ENCODE data around the gene CAMK2D.

The CAMK2D gene

DNA sequence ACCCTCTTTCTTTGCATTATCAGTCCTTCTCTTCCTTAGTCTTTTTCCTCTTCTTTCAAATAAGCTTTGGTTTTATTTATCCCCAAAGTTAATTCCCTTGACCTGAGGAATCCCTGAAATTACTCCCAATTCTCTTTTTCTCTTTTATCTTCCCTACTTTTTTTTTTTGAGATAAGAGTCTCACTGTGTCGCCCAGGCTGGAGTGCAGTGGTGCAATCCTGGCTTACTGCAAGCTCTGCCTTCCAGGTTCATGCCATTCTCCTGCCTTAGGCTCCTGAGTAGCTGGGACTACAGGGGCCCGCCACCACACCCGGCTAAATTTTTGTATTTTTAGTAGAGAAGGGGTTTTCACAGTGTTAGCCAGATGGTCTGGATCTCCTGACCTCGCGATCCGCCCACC is 17.8 kb downstream of the CAMK2D start:
- Histone ChIP-seq H3K27me3 (ENCODE audit: control insufficient read depth, insufficient read depth, low read length) (no peaks in the 10 kb centered on the region), H3K9ac (ENCODE audit: low read length) (no peak overlapping the region), H3K36me3 (ENCODE audit: control insufficient read depth, insufficient read depth, low read length) (no peaks in the 10 kb centered on the region), H3K4me3 (ENCODE audit: low read length) (no peak overlapping the region), H3K4me1 (ENCODE audit: control insufficient read depth, insufficient read depth, low read length) (no peaks in the 10 kb centered on the region), H3K27ac (ENCODE audit: low read depth, low read length) (no peak overlapping the region)

DNA sequence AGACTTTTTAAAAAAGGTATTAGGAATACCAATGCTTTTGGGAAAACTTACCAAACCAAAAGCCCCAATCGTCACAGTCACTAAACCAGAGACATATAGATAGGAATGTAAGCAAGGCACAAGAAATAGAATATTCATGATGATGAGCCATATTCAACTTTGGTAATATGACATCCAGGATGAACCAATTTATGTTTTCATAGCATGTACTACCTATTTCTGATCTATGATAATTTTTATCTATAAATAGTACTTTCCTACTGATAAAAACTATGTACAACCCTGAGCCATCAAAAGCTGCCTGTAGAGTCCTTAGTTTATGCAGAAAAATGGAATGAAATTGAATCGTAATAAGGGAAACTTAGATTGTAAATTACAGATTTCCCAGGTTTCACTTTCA is 18.9 kb downstream of the CAMK2D start:
- Histone ChIP-seq H3K27ac (ENCODE audit: low read depth, low read length) (no peak overlapping the region), H3K27me3 (ENCODE audit: control insufficient read depth, insufficient read depth, low read length) (no peaks in the 10 kb centered on the region), H3K36me3 (ENCODE audit: control insufficient read depth, insufficient read depth, low read length) (no peaks in the 10 kb centered on the region), H3K4me3 (ENCODE audit: low read length) (no peak overlapping the region), H3K9ac (ENCODE audit: low read length) (no peak overlapping the region), H3K4me1 (ENCODE audit: control insufficient read depth, insufficient read depth, low read length) (no peaks in the 10 kb centered on the region)

DNA sequence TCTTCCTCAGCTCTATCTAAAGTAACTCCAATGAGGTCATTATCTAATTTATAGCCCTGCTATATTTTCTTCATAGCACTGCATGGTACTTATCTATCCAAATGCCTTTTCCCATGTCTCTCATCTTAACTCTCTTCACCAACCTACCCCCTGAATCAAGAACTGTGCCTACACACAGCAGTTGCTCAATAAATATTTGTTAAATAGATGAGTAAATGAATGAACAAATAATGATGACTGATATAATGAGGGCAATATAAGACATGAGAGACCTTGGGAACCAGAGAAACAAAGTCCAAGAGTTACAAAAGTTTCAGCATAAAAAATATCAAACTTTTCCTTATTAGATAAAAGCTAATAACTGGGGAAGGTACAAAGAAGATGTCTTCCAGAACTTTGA is 19.6 kb downstream of the CAMK2D start:
- Histone ChIP-seq H3K27me3 (ENCODE audit: control insufficient read depth, insufficient read depth, low read length) (no peaks in the 10 kb centered on the region), H3K4me1 (ENCODE audit: control insufficient read depth, insufficient read depth, low read length) (no peaks in the 10 kb centered on the region), H3K27ac (ENCODE audit: low read depth, low read length) (no peak overlapping the region)

DNA sequence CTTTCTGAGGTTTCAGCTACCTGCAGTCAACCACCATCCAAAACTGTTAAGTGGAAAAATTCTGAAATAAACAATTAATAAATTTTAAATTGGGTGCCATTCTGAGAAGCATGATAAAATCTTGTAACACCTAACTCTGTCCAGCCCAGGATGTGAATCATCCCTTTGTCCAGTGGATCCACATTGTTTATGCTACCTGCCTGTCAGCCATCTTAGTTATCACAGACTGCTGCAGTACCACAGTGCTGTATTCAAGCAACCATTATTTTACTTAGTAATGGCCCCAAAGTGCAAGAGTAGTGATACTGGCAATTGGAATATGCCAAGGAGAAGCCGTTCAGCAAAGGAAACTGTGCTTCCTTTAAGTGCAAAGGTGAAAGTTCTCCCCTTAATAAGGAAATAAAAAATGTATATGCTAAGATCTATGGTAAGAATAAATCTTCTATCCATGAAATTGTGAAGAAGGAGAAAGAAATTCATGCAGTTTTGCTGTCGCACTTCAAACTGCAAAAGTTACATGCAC is 20.6 kb downstream of the CAMK2D start:
- no peak overlapping the region for H3K27ac ChIP-seq (ENCODE audit: low read depth, low read length)
- H3K27me3 ChIP-seq (ENCODE audit: control insufficient read depth, insufficient read depth, low read length) = no peaks in the 10 kb centered on the region
- no peak overlapping the region for H3K9ac ChIP-seq (ENCODE audit: low read length)
- H3K4me3 ChIP-seq (ENCODE audit: low read length) = no peak overlapping the region
- H3K36me3 ChIP-seq (ENCODE audit: control insufficient read depth, insufficient read depth, low read length) = no peaks in the 10 kb centered on the region
- no peaks in the 10 kb centered on the region for H3K4me1 ChIP-seq (ENCODE audit: control insufficient read depth, insufficient read depth, low read length)

More for the DNA sequence above, 19.6 kb downstream of the CAMK2D start:
- no peaks in the 10 kb centered on the region for H3K36me3 ChIP-seq (ENCODE audit: control insufficient read depth, insufficient read depth, low read length)
- no peak overlapping the region for H3K4me3 ChIP-seq (ENCODE audit: low read length)
- H3K9ac ChIP-seq (ENCODE audit: low read length) = no peak overlapping the region

DNA sequence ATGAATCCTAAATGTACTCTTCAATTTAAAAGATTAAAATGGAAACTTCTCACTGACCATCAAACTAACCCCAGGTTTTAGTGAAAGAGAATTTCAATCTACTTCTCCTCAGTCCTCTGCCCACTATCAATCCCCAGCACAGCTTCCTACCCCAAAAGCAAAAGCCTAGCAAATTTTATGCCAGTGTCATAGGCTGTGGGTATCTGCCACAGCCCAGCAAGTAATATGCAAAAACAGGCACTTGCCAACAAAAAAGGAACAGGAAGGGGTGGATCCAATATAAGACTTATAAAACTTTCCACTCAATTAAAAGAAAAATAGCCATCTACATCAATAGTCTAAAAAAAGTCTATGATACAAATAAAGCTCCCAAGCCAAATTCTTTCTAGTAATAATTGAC is 22.3 kb downstream of the CAMK2D start:
- no peaks in the 10 kb centered on the region for H3K36me3 ChIP-seq (ENCODE audit: control insufficient read depth, insufficient read depth, low read length)
- H3K27me3 ChIP-seq (ENCODE audit: control insufficient read depth, insufficient read depth, low read length) = no peaks in the 10 kb centered on the region
- no peaks in the 10 kb centered on the region for H3K4me1 ChIP-seq (ENCODE audit: control insufficient read depth, insufficient read depth, low read length)
- no peak overlapping the region for H3K27ac ChIP-seq (ENCODE audit: low read depth, low read length)
- no peak overlapping the region for H3K9ac ChIP-seq (ENCODE audit: low read length)
- no peak overlapping the region for H3K4me3 ChIP-seq (ENCODE audit: low read length)

DNA sequence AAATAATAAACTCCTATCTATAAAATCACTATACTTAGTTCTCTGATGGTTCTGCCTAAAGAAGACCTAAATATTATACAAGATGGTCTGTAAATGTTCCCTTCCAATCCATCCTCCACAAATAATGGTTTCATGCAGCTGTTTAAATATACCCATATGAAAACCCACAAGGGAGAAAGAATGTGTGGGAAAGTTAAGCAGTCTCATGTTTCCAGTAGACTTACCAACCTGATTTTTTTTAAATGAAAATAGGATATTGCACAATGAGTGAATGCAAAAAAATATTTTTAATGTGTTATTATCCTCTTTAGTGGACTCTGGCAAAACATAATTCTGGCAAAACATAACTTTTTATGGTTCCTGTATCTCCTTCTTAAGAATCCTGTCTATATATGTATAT is 23.3 kb downstream of the CAMK2D start:
- H3K9ac ChIP-seq (ENCODE audit: low read length) = no peak overlapping the region
- H3K4me1 ChIP-seq (ENCODE audit: control insufficient read depth, insufficient read depth, low read length) = no peaks in the 10 kb centered on the region
- H3K27me3 ChIP-seq (ENCODE audit: control insufficient read depth, insufficient read depth, low read length) = no peaks in the 10 kb centered on the region
- H3K27ac ChIP-seq (ENCODE audit: low read depth, low read length) = no peak overlapping the region
- H3K4me3 ChIP-seq (ENCODE audit: low read length) = no peak overlapping the region
- no peaks in the 10 kb centered on the region for H3K36me3 ChIP-seq (ENCODE audit: control insufficient read depth, insufficient read depth, low read length)

DNA sequence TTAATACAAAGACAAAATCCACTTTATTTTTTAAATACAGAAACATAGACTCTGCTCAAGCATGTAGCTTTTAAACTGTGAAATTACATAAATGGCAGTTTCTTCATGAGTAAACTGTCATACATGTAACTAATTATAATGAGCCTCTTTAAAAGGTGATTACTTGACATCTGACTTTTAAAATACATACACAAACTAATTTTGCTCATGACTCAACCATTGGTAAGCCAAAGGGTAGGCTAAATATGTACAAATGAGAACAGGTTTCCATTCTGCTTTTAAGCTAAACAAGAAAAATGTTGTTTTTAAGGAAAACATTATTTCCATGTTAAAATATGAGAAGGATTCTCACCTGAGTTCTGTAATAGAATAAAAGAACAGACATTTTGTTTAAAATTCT is 27.9 kb downstream of the CAMK2D start:
- Histone ChIP-seq H3K36me3 (ENCODE audit: control insufficient read depth, insufficient read depth, low read length) (no peaks in the 10 kb centered on the region), H3K4me3 (ENCODE audit: low read length) (no peak overlapping the region), H3K27me3 (ENCODE audit: control insufficient read depth, insufficient read depth, low read length) (no peaks in the 10 kb centered on the region), H3K4me1 (ENCODE audit: control insufficient read depth, insufficient read depth, low read length) (no peaks in the 10 kb centered on the region), H3K27ac (ENCODE audit: low read depth, low read length) (no peak overlapping the region), H3K9ac (ENCODE audit: low read length) (no peak overlapping the region)

DNA sequence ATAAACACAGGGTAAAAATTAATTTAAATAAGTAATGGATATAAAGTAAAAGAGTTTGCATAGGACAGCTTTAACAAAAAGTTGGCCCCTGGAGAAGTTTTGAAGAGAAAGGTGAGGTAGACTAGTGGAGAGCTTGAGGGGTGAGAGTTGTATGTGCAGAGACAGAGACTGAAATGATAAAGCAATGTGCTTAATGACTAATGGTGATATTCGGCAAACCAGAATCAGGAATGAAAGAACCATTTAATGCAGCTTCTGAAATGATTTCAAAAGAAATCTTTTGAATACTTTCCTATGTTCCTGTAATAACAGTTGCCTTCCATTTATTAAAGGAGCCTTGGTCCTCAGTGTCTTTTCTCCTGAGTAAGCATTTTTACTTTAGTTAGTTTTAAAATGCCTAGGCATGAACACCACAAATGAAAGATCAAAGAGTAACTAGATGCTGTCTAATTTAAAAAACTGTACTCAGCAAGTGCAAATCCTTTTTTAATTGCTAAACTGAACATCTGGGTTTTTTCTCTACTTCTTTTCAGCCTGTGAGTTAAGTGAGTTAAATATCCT is 28.5 kb downstream of the CAMK2D start:
- Histone ChIP-seq H3K4me3 (ENCODE audit: low read length) (no peak overlapping the region), H3K4me1 (ENCODE audit: control insufficient read depth, insufficient read depth, low read length) (no peaks in the 10 kb centered on the region), H3K36me3 (ENCODE audit: control insufficient read depth, insufficient read depth, low read length) (no peaks in the 10 kb centered on the region), H3K27ac (ENCODE audit: low read depth, low read length) (no peak overlapping the region), H3K9ac (ENCODE audit: low read length) (no peak overlapping the region), H3K27me3 (ENCODE audit: control insufficient read depth, insufficient read depth, low read length) (no peaks in the 10 kb centered on the region)

DNA sequence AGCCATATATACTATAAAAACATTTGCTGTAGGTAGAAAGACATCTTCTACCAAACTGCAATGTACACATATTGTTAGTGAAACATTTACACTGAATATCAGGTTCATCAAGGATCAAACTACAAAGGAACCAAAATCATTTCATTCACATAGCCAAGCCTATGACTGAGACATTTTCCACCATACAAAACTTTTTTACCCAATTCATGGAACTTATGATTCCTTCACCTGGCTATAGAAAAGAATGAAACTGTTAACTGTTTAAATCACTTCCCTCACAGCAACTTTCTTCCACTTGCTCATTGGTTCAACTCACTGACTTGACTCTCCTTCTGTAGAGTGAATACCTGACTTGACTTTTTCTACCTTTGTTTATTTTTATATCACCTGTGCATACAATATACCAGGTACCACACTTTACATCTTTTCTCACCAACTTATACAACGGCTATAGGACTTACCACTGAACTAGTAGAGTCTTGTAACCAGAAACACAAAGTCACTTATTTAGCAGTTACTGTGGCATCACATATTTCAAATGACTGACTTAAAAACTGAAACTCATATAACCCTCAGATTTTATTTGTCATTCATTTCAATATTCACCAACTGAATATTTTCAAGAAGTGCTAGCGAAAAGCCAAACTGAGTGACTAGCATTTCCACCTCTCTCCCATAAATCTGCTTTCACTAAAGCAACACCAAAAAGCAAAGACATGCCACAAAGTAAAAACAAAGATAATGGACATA is 30.9 kb downstream of the CAMK2D start:
- no peaks in the 10 kb centered on the region for H3K27me3 ChIP-seq (ENCODE audit: control insufficient read depth, insufficient read depth, low read length)
- H3K4me1 ChIP-seq (ENCODE audit: control insufficient read depth, insufficient read depth, low read length) = no peaks in the 10 kb centered on the region
- no peak overlapping the region for H3K4me3 ChIP-seq (ENCODE audit: low read length)
- no peak overlapping the region for H3K9ac ChIP-seq (ENCODE audit: low read length)
- H3K36me3 ChIP-seq (ENCODE audit: control insufficient read depth, insufficient read depth, low read length) = no peaks in the 10 kb centered on the region
- H3K27ac ChIP-seq (ENCODE audit: low read depth, low read length) = no peak overlapping the region

DNA sequence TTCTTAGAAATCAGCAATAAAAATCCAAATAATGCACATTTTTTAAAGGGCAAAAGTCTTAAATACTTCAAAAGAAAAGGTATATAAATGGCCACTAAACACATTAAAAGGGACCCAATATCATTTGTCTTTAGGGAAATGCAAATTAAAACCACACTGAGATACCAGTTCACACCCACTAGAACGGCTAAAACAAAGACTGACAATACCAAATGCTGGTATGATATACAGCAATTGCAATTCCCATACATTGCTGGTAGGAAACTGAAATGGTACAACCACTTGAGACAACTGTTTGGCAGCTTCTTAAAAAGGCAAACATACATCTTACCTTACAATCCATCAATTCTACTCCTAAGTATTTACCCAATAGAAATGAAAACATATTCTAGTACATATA is 33.7 kb downstream of the CAMK2D start:
- H3K27me3 ChIP-seq (ENCODE audit: control insufficient read depth, insufficient read depth, low read length) = no peaks in the 10 kb centered on the region
- no peaks in the 10 kb centered on the region for H3K36me3 ChIP-seq (ENCODE audit: control insufficient read depth, insufficient read depth, low read length)
- no peaks in the 10 kb centered on the region for H3K4me1 ChIP-seq (ENCODE audit: control insufficient read depth, insufficient read depth, low read length)
- H3K4me3 ChIP-seq (ENCODE audit: low read length) = no peak overlapping the region
- H3K27ac ChIP-seq (ENCODE audit: low read depth, low read length) = no peak overlapping the region
- H3K9ac ChIP-seq (ENCODE audit: low read length) = no peak overlapping the region

DNA sequence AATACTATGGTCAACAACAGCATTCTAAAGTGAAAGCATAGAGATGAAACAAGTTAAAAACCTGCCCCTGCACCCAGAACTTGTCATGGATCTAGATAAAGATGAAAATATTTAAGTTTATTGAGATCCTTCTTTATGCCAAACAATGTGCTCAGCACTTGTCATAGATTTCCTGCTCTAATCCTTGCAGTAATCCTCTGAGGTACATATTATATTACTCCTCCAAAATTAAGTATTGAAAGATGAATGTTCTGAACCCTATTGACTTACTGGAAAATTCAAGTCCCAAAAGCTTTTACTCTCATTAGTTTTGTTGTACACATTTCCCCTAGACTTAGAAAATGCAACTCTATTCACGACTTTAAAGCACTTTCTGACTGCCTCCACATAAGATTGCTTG is 35.6 kb downstream of the CAMK2D start:
- no peaks in the 10 kb centered on the region for H3K4me1 ChIP-seq (ENCODE audit: control insufficient read depth, insufficient read depth, low read length)
- no peak overlapping the region for H3K4me3 ChIP-seq (ENCODE audit: low read length)
- no peak overlapping the region for H3K27ac ChIP-seq (ENCODE audit: low read depth, low read length)
- no peak overlapping the region for H3K9ac ChIP-seq (ENCODE audit: low read length)
- no peaks in the 10 kb centered on the region for H3K27me3 ChIP-seq (ENCODE audit: control insufficient read depth, insufficient read depth, low read length)
- H3K36me3 ChIP-seq (ENCODE audit: control insufficient read depth, insufficient read depth, low read length) = no peaks in the 10 kb centered on the region

DNA sequence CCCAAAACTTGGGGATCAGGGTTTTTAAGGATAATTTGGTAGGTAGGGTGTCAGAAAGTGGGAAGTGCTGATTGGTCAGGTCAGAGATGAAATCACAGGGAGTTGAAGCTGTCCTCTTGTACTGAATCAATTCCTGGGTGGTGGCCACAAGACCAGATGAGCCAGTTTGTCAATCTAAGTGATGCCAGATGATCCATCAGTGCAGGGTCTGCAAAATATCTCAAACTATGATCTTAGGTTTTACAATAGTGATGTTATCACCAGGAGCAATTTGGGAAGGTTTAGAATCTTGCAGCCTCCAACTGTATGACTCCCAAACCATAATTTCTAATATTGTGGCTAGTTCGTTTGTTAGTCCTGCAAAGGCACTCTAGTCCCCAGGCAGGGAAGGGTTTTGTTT is 43.3 kb downstream of the CAMK2D start:
- H3K4me1 ChIP-seq (ENCODE audit: control insufficient read depth, insufficient read depth, low read length) = no peaks in the 10 kb centered on the region
- no peak overlapping the region for H3K27ac ChIP-seq (ENCODE audit: low read depth, low read length)
- H3K9ac ChIP-seq (ENCODE audit: low read length) = no peak overlapping the region
- H3K4me3 ChIP-seq (ENCODE audit: low read length) = no peak overlapping the region
- H3K36me3 ChIP-seq (ENCODE audit: control insufficient read depth, insufficient read depth, low read length) = no peaks in the 10 kb centered on the region
- H3K27me3 ChIP-seq (ENCODE audit: control insufficient read depth, insufficient read depth, low read length) = no peaks in the 10 kb centered on the region

Data from rectal smooth muscle tissue (tissue), 1 donor.